ENCODE results near the gene NHLRC4. TPM values are rescaled to one million over a fixed set of nuclear protein-coding genes. Genes with fewer than 3 reads are reported as not detected.
A peak's percentile ranks its signal among the peaks of the same experiment; 100 is the strongest.

Gene NHLRC4
- total RNA-seq, 5 donors from 2014 or later (not counting 1 experiment from before 2014, with no cell fraction given): 1.3 to 5.0 (median 3.6) TPM

DNA sequence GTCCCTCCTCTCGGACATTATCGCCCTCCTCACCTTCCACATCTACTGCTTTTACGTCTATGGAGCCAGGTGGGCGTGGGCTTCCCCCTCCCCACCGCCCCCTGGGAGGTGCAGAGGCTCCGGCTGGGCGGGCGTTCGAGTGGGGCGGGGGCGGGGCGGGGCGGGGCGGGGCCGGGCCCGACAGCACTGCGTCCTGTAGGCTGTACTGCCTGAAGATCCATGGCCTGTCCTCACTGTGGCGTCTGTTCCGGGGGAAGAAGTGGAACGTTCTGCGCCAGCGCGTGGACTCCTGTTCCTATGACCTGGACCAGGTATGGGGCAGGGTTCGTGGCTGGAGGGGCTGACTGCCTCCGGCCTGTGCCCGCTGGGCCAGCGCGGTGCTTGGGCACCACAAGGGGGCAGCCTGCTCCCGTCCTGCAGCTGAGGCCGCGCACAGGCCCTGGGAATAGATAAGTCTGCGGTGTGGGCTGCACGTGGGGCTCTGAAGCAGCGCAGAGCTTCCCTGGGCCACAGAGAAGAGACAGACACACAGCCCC lies 12.1 kb downstream of the NHLRC4 start:
- Histone ChIP-seq H3K27me3 (replicated peaks in 1 of 2; ENCODE audit: control insufficient read depth in 2 of 2, extremely low read depth in 1 of 2, insufficient read depth in 2 of 2, low read length in 1 of 2) (no peaks in the 10 kb centered on the region), H3K36me3 (ENCODE audit: control insufficient read depth in 2 of 2, extremely low read depth in 1 of 2, insufficient read depth in 1 of 2, low read length in 1 of 2) (peaks cover under 1 to 8% of the 10 kb centered on the region in 2 donors), H3K4me1 (ENCODE audit: control insufficient read depth in 1 of 2, extremely low read depth in 1 of 2, insufficient read depth in 2 of 2, low read length in 2 of 2) (peaks cover 0 to 10% of the 10 kb centered on the region in 2 experiments), H3K9me3 (no peaks in the 10 kb centered on the region), H3K4me3 (ENCODE audit: control insufficient read depth in 1 of 2, extremely low read depth in 1 of 2, low read length in 1 of 2) (no peak overlapping the region), H3K27ac (ENCODE audit: low read length) (no peak overlapping the region)
- Mint-ChIP-seq H3K4me1 (peaks cover 0 to 3% (median 0%) of the 10 kb centered on the region in 3 donors), H3K9me3 (no peaks in the 10 kb centered on the region), H3K27me3 (no peaks in the 10 kb centered on the region), H3K4me3 (no peak overlapping the region), H3K27ac (no peak overlapping the region), H3K36me3 (no peaks in the 10 kb centered on the region)
- WGBS (ENCODE audit: insufficient coverage): 38% methylated on average over 31 of the region's 34 CpGs
- ChIA-PET POLR2A (no interaction called here), CTCF (interaction anchor here in 1 of 2 donors (1.0 to 1.1 kb wide), 2 partner anchors 10 to 57 kb away, joined by 3 to 5 read pairs; partner anchors contain the start of gene METTL26)
- ATAC-seq (replicated peaks in 1 of 4) (peak; percentile 75 to 92 (median 80)), DNase-seq (peak in 32 of 35 experiments; percentile 28 to 81 (median 50))

- Mint-ChIP-seq H3K36me3 (no peaks in the 10 kb centered on the region), H3K4me1 (peaks cover 0 to 3% (median 0%) of the 10 kb centered on the region in 3 donors), H3K27me3 (no peaks in the 10 kb centered on the region), H3K4me3 (no peak overlapping the region), H3K27ac (no peak overlapping the region), H3K9me3 (no peaks in the 10 kb centered on the region)
- Histone ChIP-seq H3K27me3 (replicated peaks in 1 of 2; ENCODE audit: control insufficient read depth in 2 of 2, extremely low read depth in 1 of 2, insufficient read depth in 2 of 2, low read length in 1 of 2) (peaks cover 0 to under 1% of the 10 kb centered on the region in 2 experiments), H3K9me3 (no peaks in the 10 kb centered on the region), H3K36me3 (ENCODE audit: control insufficient read depth in 2 of 2, extremely low read depth in 1 of 2, insufficient read depth in 1 of 2, low read length in 1 of 2) (no peaks in the 10 kb centered on the region), H3K27ac (ENCODE audit: low read length) (no peak overlapping the region), H3K4me3 (ENCODE audit: control insufficient read depth in 1 of 2, extremely low read depth in 1 of 2, low read length in 1 of 2) (no peak overlapping the region), H3K4me1 (ENCODE audit: control insufficient read depth in 1 of 2, extremely low read depth in 1 of 2, insufficient read depth in 2 of 2, low read length in 2 of 2) (peaks cover 0 to 12% of the 10 kb centered on the region in 2 experiments)
- CTCF ChIA-PET: interaction anchor here in 1 of 2 donors (0.6 kb wide), 1 partner anchor 1331 kb away, joined by 7 read pairs; no protein-coding TSS in a partner anchor
- DNase-seq (no peak), ATAC-seq (replicated peaks in 1 of 4) (no peak)
- POLR2A ChIA-PET: no interaction called here
- WGBS (ENCODE audit: insufficient coverage): 92% methylated on average over 27 of the region's 27 CpGs
Observed at GRCh38 chr16:580141-580945, 13.5 kb downstream of the NHLRC4 start.

DNA sequence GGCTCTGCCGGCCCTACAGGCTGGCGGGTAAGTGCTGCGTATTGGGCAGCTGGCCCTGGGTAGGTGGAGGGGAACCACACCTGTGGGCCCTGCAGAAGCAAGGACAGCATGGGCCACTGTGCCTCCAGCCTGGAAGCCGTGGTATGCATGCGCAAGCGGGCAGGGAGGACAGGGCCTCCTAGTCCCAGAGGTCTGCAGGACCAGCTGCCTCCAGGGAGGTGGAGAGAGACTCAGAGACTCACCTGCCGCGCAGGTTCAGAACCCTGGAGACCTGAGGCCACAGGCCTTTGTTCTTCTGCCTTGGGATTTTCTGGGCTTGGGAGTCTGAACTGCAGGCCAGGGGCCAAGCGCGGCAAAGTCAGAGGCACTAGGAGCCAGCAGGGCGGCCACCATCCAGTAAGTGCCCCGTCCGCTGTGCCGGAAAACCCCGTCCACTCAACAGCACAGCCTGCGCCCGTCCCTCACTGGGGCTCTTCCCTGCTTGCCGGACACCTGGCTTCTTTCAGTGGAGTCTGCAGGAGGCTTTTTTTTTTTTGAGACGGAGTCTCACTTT lies 14.2 kb downstream of the NHLRC4 start:
- Histone ChIP-seq H3K9me3 (no peaks in the 10 kb centered on the region), H3K27me3 (replicated peaks in 1 of 2; ENCODE audit: control insufficient read depth in 2 of 2, extremely low read depth in 1 of 2, insufficient read depth in 2 of 2, low read length in 1 of 2) (peaks cover 0 to 4% of the 10 kb centered on the region in 2 experiments), H3K36me3 (ENCODE audit: control insufficient read depth in 2 of 2, extremely low read depth in 1 of 2, insufficient read depth in 1 of 2, low read length in 1 of 2) (no peaks in the 10 kb centered on the region), H3K4me1 (ENCODE audit: control insufficient read depth in 1 of 2, extremely low read depth in 1 of 2, insufficient read depth in 2 of 2, low read length in 2 of 2) (peaks cover 0 to 14% of the 10 kb centered on the region in 2 experiments), H3K4me3 (ENCODE audit: control insufficient read depth in 1 of 2, extremely low read depth in 1 of 2, low read length in 1 of 2) (no peak overlapping the region), H3K27ac (ENCODE audit: low read length) (no peak overlapping the region)
- DNase-seq (no peak), ATAC-seq (replicated peaks in 1 of 4) (no peak)
- Mint-ChIP-seq H3K27ac (no peak overlapping the region), H3K36me3 (no peaks in the 10 kb centered on the region), H3K27me3 (no peaks in the 10 kb centered on the region), H3K4me1 (peaks cover 0 to 5% (median 3%) of the 10 kb centered on the region in 3 donors), H3K9me3 (no peaks in the 10 kb centered on the region), H3K4me3 (no peak overlapping the region)
- CTCF ChIA-PET: no interaction called here
- POLR2A ChIA-PET: no interaction called here
- 94% methylated on average over 18 of the region's 19 CpGs for WGBS (ENCODE audit: insufficient coverage)

GRCh38 chr16:582218-582613 lies 15.4 kb downstream of the NHLRC4 start:
- H3K36me3 ChIP-seq (ENCODE audit: control insufficient read depth in 2 of 2, extremely low read depth in 1 of 2, insufficient read depth in 1 of 2, low read length in 1 of 2): no peaks in the 10 kb centered on the region
- ATAC-seq (replicated peaks in 1 of 4) (no peak), DNase-seq (no peak)
- CTCF ChIA-PET: no interaction called here
- no peaks in the 10 kb centered on the region for H3K27me3 Mint-ChIP-seq
- no peaks in the 10 kb centered on the region for H3K9me3 ChIP-seq
- no peak overlapping the region for H3K27ac Mint-ChIP-seq
- WGBS (ENCODE audit: insufficient coverage): 80% methylated on average over 9 of the region's 18 CpGs
- peaks cover under 1 to 5% (median 3%) of the 10 kb centered on the region in 3 donors for H3K4me1 Mint-ChIP-seq
- H3K4me1 ChIP-seq (ENCODE audit: control insufficient read depth in 1 of 2, extremely low read depth in 1 of 2, insufficient read depth in 2 of 2, low read length in 2 of 2): peaks cover 0 to 22% of the 10 kb centered on the region in 2 experiments
- no peak overlapping the region for H3K4me3 ChIP-seq (ENCODE audit: control insufficient read depth in 1 of 2, extremely low read depth in 1 of 2, low read length in 1 of 2)
- peaks cover 0 to 16% of the 10 kb centered on the region in 2 experiments for H3K27me3 ChIP-seq (replicated peaks in 1 of 2; ENCODE audit: control insufficient read depth in 2 of 2, extremely low read depth in 1 of 2, insufficient read depth in 2 of 2, low read length in 1 of 2)
- H3K9me3 Mint-ChIP-seq: no peaks in the 10 kb centered on the region
- H3K4me3 Mint-ChIP-seq: no peak overlapping the region
- no peaks in the 10 kb centered on the region for H3K36me3 Mint-ChIP-seq
- POLR2A ChIA-PET: no interaction called here
- H3K27ac ChIP-seq (ENCODE audit: low read length): no peak overlapping the region

DNA sequence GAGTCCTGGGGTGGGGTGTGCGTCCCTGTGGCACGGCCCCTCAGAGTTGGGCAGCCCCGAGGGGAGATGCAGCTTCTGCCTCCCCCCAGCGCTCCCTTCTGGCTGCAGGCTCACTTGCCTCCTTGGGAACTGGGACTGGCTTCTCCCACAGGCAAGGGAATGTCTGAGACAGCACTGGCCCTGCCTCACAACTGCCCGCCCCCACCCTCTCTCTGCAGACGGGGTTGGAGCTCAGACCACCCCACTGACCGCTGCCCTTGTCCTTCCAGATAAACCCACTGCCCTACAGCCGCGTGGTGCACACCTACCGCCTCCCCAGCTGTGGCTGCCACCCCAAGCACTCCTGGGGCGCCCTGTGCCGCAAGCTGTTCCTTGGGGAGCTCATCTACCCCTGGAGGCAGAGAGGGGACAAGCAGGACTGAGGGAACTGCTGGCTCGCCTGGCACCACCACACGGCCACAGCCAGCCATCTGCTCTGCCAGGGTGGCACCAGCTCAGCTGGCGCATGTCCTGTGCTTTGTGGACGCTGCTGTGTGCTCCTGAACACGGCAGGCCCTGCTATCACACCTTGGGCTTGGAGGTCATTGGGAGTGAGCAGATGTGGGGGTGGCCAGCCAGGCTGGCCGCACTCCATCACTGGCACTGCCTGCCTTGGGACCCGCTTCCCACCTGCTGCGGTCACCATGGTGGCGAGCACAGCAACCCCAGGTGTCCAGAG lies 16.0 kb downstream of the NHLRC4 start:
- Histone ChIP-seq H3K36me3 (ENCODE audit: control insufficient read depth in 2 of 2, extremely low read depth in 1 of 2, insufficient read depth in 1 of 2, low read length in 1 of 2) (no peaks in the 10 kb centered on the region), H3K9me3 (no peaks in the 10 kb centered on the region), H3K27me3 (replicated peaks in 1 of 2; ENCODE audit: control insufficient read depth in 2 of 2, extremely low read depth in 1 of 2, insufficient read depth in 2 of 2, low read length in 1 of 2) (peaks cover 0 to 17% of the 10 kb centered on the region in 2 experiments), H3K4me1 (ENCODE audit: control insufficient read depth in 1 of 2, extremely low read depth in 1 of 2, insufficient read depth in 2 of 2, low read length in 2 of 2) (peaks cover 0 to 28% of the 10 kb centered on the region in 2 experiments), H3K4me3 (ENCODE audit: control insufficient read depth in 1 of 2, extremely low read depth in 1 of 2, low read length in 1 of 2) (no peak overlapping the region), H3K27ac (ENCODE audit: low read length) (no peak overlapping the region)
- Mint-ChIP-seq H3K9me3 (no peaks in the 10 kb centered on the region), H3K4me1 (peaks cover 3 to 7% (median 5%) of the 10 kb centered on the region in 3 donors), H3K27me3 (no peaks in the 10 kb centered on the region), H3K36me3 (no peaks in the 10 kb centered on the region), H3K27ac (no peak overlapping the region), H3K4me3 (no peak overlapping the region)
- CTCF ChIA-PET: interaction anchor here in 1 of 2 donors (0.7 kb wide), 1 partner anchor 96 kb away, joined by 4 read pairs; no protein-coding TSS in a partner anchor
- DNase-seq (no peak), ATAC-seq (replicated peaks in 1 of 4) (no peak)
- WGBS (ENCODE audit: insufficient coverage): 91% methylated on average over 16 of the region's 21 CpGs
- POLR2A ChIA-PET: no interaction called here

DNA sequence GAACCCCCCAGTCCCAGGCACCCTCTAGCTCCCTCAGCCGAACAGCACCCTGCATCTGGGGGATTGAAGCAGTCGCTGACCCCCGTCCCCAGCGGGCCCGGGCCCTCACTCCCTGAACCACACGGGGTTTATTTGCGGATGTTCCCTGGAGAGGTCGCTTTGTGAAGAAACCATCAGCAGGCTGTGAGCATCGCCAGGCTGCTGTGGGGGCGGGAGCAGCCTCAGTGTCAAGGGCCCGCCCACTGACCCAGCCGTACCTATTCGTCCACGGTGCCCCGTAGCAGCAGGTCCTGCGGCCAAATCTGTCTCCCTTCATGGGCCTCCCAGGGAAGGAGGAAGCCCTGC lies 16.6 kb downstream of the NHLRC4 start:
- peaks cover 0 to 17% of the 10 kb centered on the region in 2 experiments for H3K27me3 ChIP-seq (replicated peaks in 1 of 2; ENCODE audit: control insufficient read depth in 2 of 2, extremely low read depth in 1 of 2, insufficient read depth in 2 of 2, low read length in 1 of 2)
- H3K9me3 Mint-ChIP-seq: no peaks in the 10 kb centered on the region
- no peaks in the 10 kb centered on the region for H3K36me3 Mint-ChIP-seq
- no peak overlapping the region for H3K27ac ChIP-seq (ENCODE audit: low read length)
- WGBS (ENCODE audit: insufficient coverage): 79% methylated on average over 16 of the region's 16 CpGs
- ATAC-seq (replicated peaks in 1 of 4): no peak
- CTCF ChIA-PET: no interaction called here
- peaks cover 7 to 13% (median 10%) of the 10 kb centered on the region in 3 donors for H3K4me1 Mint-ChIP-seq
- peaks cover 5 to 34% of the 10 kb centered on the region in 2 experiments for H3K4me1 ChIP-seq (ENCODE audit: control insufficient read depth in 1 of 2, extremely low read depth in 1 of 2, insufficient read depth in 2 of 2, low read length in 2 of 2)
- POLR2A ChIA-PET: no interaction called here
- H3K27me3 Mint-ChIP-seq: no peaks in the 10 kb centered on the region
- DNase-seq: no peak
- H3K36me3 ChIP-seq (ENCODE audit: control insufficient read depth in 2 of 2, extremely low read depth in 1 of 2, insufficient read depth in 1 of 2, low read length in 1 of 2): no peaks in the 10 kb centered on the region
- H3K9me3 ChIP-seq: no peaks in the 10 kb centered on the region
- no peak overlapping the region for H3K4me3 Mint-ChIP-seq
- H3K27ac Mint-ChIP-seq: no peak overlapping the region
- no peak overlapping the region for H3K4me3 ChIP-seq (ENCODE audit: control insufficient read depth in 1 of 2, extremely low read depth in 1 of 2, low read length in 1 of 2)
